Measurements from ENCODE around the gene IL18BP. TPM values are rescaled to one million over a fixed set of nuclear protein-coding genes. Genes with fewer than 3 reads are reported as not detected.

Gene IL18BP
- total and polyA plus RNA-seq, 10 of the 15 experiments (the other 5 are each of a cell fraction or from before 2014, with no cell fraction given) = 2.6 to 18.1 (median 10.7) TPM

Small RNAs within 50 kb of the gene (small RNA-seq; reads per million reads assigned to genes)
- gene RNU6-72P = not detected

Other genes with a start within 250 kb of the IL18BP start
Only the 7 nearest of the 14 such genes appear.
- gene XNDC1N, start 70.3 kb upstream of the IL18BP start, total RNA-seq (2014; rRNA removed) = 6.2 and 8.5 TPM in 2 replicates
- 12.8 and 13.6 TPM in 2 replicates for gene XNDC1N, start 70.3 kb upstream of the IL18BP start, total RNA-seq (2014; rRNA removed; fragmentation: Illumina TruSeq; extraction: Trizol)
- 9.8 and 10.4 TPM in 2 replicates for gene XNDC1N, start 70.3 kb upstream of the IL18BP start, total RNA-seq (2021)
- 6.2 and 8.2 TPM in 2 replicates for gene XNDC1N, start 70.3 kb upstream of the IL18BP start, polyA plus RNA-seq (2011; rRNA removed)
- 5.7 and 9.7 TPM in 2 replicates for gene XNDC1N, start 70.3 kb upstream of the IL18BP start, polyA plus RNA-seq (2014; fragmentation: Illumina TruSeq; extraction: Trizol)
- 10 to 100 TPM in 1 of 2 experiments, 1 to 10 TPM in 1; 8.2 to 13.7 TPM for gene XNDC1N, start 70.3 kb upstream of the IL18BP start, polyA plus RNA-seq (2014; fragmentation: Nextera tagmentation; extraction: Ambion mirVana)
- gene XNDC1N, start 70.3 kb upstream of the IL18BP start, polyA plus RNA-seq (2014; rRNA removed) = 6.1 and 9.2 TPM in 2 replicates
- 10 to 100 TPM; 11.1 to 12.8 TPM for gene XNDC1N, start 70.3 kb upstream of the IL18BP start, polyA plus RNA-seq (2016; fragmentation: Nextera tagmentation; extraction: Ambion mirVana)
- 41.5 and 42.4 TPM in 2 replicates for gene RNF121, start 69.9 kb upstream of the IL18BP start, total RNA-seq (2014; rRNA removed)
- gene RNF121, start 69.9 kb upstream of the IL18BP start, total RNA-seq (2014; rRNA removed; fragmentation: Illumina TruSeq; extraction: Trizol) = 23.1 and 27.8 TPM in 2 replicates
- gene RNF121, start 69.9 kb upstream of the IL18BP start, total RNA-seq (2021) = 42.9 and 46.0 TPM in 2 replicates
- gene RNF121, start 69.9 kb upstream of the IL18BP start, polyA plus RNA-seq (2011; rRNA removed) = 61.2 and 73.7 TPM in 2 replicates
- gene RNF121, start 69.9 kb upstream of the IL18BP start, polyA plus RNA-seq (2014; fragmentation: Illumina TruSeq; extraction: Trizol) = 36.7 and 47.2 TPM in 2 replicates
- 10 to 100 TPM in 1 of 2 experiments, 1 to 10 TPM in 1; 8.6 to 19.0 TPM for gene RNF121, start 69.9 kb upstream of the IL18BP start, polyA plus RNA-seq (2014; fragmentation: Nextera tagmentation; extraction: Ambion mirVana)
- 43.7 and 52.5 TPM in 2 replicates for gene RNF121, start 69.9 kb upstream of the IL18BP start, polyA plus RNA-seq (2014; rRNA removed)
- gene RNF121, start 69.9 kb upstream of the IL18BP start, polyA plus RNA-seq (2016; fragmentation: Nextera tagmentation; extraction: Ambion mirVana) = 10 to 100 TPM; 19.4 to 22.2 TPM
- 82.3 and 88.1 TPM in 2 replicates for gene NUMA1, start 81.6 kb downstream of the IL18BP start, total RNA-seq (2014; rRNA removed)
- 44.3 TPM in 2 replicates for gene NUMA1, start 81.6 kb downstream of the IL18BP start, total RNA-seq (2014; rRNA removed; fragmentation: Illumina TruSeq; extraction: Trizol)
- gene NUMA1, start 81.6 kb downstream of the IL18BP start, total RNA-seq (2021) = 102 and 111 TPM in 2 replicates
- 32.7 and 61.5 TPM in 2 replicates for gene NUMA1, start 81.6 kb downstream of the IL18BP start, polyA plus RNA-seq (2011; rRNA removed)
- gene NUMA1, start 81.6 kb downstream of the IL18BP start, polyA plus RNA-seq (2014; fragmentation: Illumina TruSeq; extraction: Trizol) = 36.7 and 60.6 TPM in 2 replicates
- 1 to 10 TPM; 5.5 to 7.1 TPM for gene NUMA1, start 81.6 kb downstream of the IL18BP start, polyA plus RNA-seq (2014; fragmentation: Nextera tagmentation; extraction: Ambion mirVana)
- 77.3 and 84.6 TPM in 2 replicates for gene NUMA1, start 81.6 kb downstream of the IL18BP start, polyA plus RNA-seq (2014; rRNA removed)
- 10 to 100 TPM; 58.1 to 63.5 TPM for gene NUMA1, start 81.6 kb downstream of the IL18BP start, polyA plus RNA-seq (2016; fragmentation: Nextera tagmentation; extraction: Ambion mirVana)
- gene LRRC51, start 81.9 kb downstream of the IL18BP start, total RNA-seq (2014; rRNA removed) = 4.0 and 5.6 TPM in 2 replicates
- gene LRRC51, start 81.9 kb downstream of the IL18BP start, total RNA-seq (2014; rRNA removed; fragmentation: Illumina TruSeq; extraction: Trizol) = 4.1 and 4.7 TPM in 2 replicates
- gene LRRC51, start 81.9 kb downstream of the IL18BP start, total RNA-seq (2021) = 2.6 and 5.5 TPM in 2 replicates
- 6.1 and 8.6 TPM in 2 replicates for gene LRRC51, start 81.9 kb downstream of the IL18BP start, polyA plus RNA-seq (2011; rRNA removed)
- gene LRRC51, start 81.9 kb downstream of the IL18BP start, polyA plus RNA-seq (2014; fragmentation: Illumina TruSeq; extraction: Trizol) = 6.4 and 11.7 TPM in 2 replicates
- 1 to 10 TPM; 4.7 to 6.2 TPM for gene LRRC51, start 81.9 kb downstream of the IL18BP start, polyA plus RNA-seq (2014; fragmentation: Nextera tagmentation; extraction: Ambion mirVana)
- 7.5 and 7.8 TPM in 2 replicates for gene LRRC51, start 81.9 kb downstream of the IL18BP start, polyA plus RNA-seq (2014; rRNA removed)
- 1 to 10 TPM; 3.1 to 6.1 TPM for gene LRRC51, start 81.9 kb downstream of the IL18BP start, polyA plus RNA-seq (2016; fragmentation: Nextera tagmentation; extraction: Ambion mirVana)
- 112 and 127 TPM in 2 replicates for gene LAMTOR1, start 104.4 kb downstream of the IL18BP start, total RNA-seq (2014; rRNA removed)
- 59.8 and 66.5 TPM in 2 replicates for gene LAMTOR1, start 104.4 kb downstream of the IL18BP start, total RNA-seq (2014; rRNA removed; fragmentation: Illumina TruSeq; extraction: Trizol)
- gene LAMTOR1, start 104.4 kb downstream of the IL18BP start, total RNA-seq (2021) = 80.8 and 82.1 TPM in 2 replicates
- gene LAMTOR1, start 104.4 kb downstream of the IL18BP start, polyA plus RNA-seq (2011; rRNA removed) = 45.8 and 58.8 TPM in 2 replicates
- gene LAMTOR1, start 104.4 kb downstream of the IL18BP start, polyA plus RNA-seq (2014; fragmentation: Illumina TruSeq; extraction: Trizol) = 75.6 and 94.4 TPM in 2 replicates
- 100 to 1,000 TPM in 1 of 2 experiments, 10 to 100 TPM in 1; 85.1 to 126 TPM for gene LAMTOR1, start 104.4 kb downstream of the IL18BP start, polyA plus RNA-seq (2014; fragmentation: Nextera tagmentation; extraction: Ambion mirVana)
- gene LAMTOR1, start 104.4 kb downstream of the IL18BP start, polyA plus RNA-seq (2014; rRNA removed) = 126 and 128 TPM in 2 replicates
- gene LAMTOR1, start 104.4 kb downstream of the IL18BP start, polyA plus RNA-seq (2016; fragmentation: Nextera tagmentation; extraction: Ambion mirVana) = 100 to 1,000 TPM; 139 to 141 TPM
- not detected in 2 replicates for gene TOMT, start 107.0 kb downstream of the IL18BP start, total RNA-seq (2014; rRNA removed)
- gene TOMT, start 107.0 kb downstream of the IL18BP start, total RNA-seq (2014; rRNA removed; fragmentation: Illumina TruSeq; extraction: Trizol) = not detected in 2 replicates
- gene TOMT, start 107.0 kb downstream of the IL18BP start, total RNA-seq (2021) = not detected in 2 replicates
- not detected in 2 replicates for gene TOMT, start 107.0 kb downstream of the IL18BP start, polyA plus RNA-seq (2011; rRNA removed)
- gene TOMT, start 107.0 kb downstream of the IL18BP start, polyA plus RNA-seq (2014; fragmentation: Illumina TruSeq; extraction: Trizol) = not detected in 2 replicates
- not detected for gene TOMT, start 107.0 kb downstream of the IL18BP start, polyA plus RNA-seq (2014; fragmentation: Nextera tagmentation; extraction: Ambion mirVana)
- not detected in 2 replicates for gene TOMT, start 107.0 kb downstream of the IL18BP start, polyA plus RNA-seq (2014; rRNA removed)
- not detected for gene TOMT, start 107.0 kb downstream of the IL18BP start, polyA plus RNA-seq (2016; fragmentation: Nextera tagmentation; extraction: Ambion mirVana)
- 78.0 and 83.4 TPM in 2 replicates for gene ANAPC15, start 113.8 kb downstream of the IL18BP start, total RNA-seq (2014; rRNA removed)
- gene ANAPC15, start 113.8 kb downstream of the IL18BP start, total RNA-seq (2014; rRNA removed; fragmentation: Illumina TruSeq; extraction: Trizol) = 88.3 and 88.6 TPM in 2 replicates
- 81.0 and 85.6 TPM in 2 replicates for gene ANAPC15, start 113.8 kb downstream of the IL18BP start, total RNA-seq (2021)
- gene ANAPC15, start 113.8 kb downstream of the IL18BP start, polyA plus RNA-seq (2011; rRNA removed) = 84.6 and 99.6 TPM in 2 replicates
- gene ANAPC15, start 113.8 kb downstream of the IL18BP start, polyA plus RNA-seq (2014; fragmentation: Illumina TruSeq; extraction: Trizol) = 91.9 and 118 TPM in 2 replicates
- 100 to 1,000 TPM; 230 to 372 TPM for gene ANAPC15, start 113.8 kb downstream of the IL18BP start, polyA plus RNA-seq (2014; fragmentation: Nextera tagmentation; extraction: Ambion mirVana)
- gene ANAPC15, start 113.8 kb downstream of the IL18BP start, polyA plus RNA-seq (2014; rRNA removed) = 84.3 and 86.0 TPM in 2 replicates
- 100 to 1,000 TPM; 126 to 141 TPM for gene ANAPC15, start 113.8 kb downstream of the IL18BP start, polyA plus RNA-seq (2016; fragmentation: Nextera tagmentation; extraction: Ambion mirVana)

Measured in GM12878 (cell line).